D721Med (cell line): ENCODE measurements around the gene ENTPD1.

ENCODE experiments used
- DNase-seq: peaks from one replicate; pipeline ENCODE4 v3.0.0; 2011; ENCODE audit warnings: low spot score; ENCODE audit not compliant: insufficient read length
- FAIRE-seq: peaks from 2 replicates; lab custom pipeline; 2011; peaks lifted over from hg19 to GRCh38; lab: Jason Lieb, UNC
- CTCF ChIP-seq: IDR thresholded peaks from 2 replicates; pipeline ENCODE4 v1.5.1; 2012; ENCODE audit warnings: mild to moderate bottlenecking, control low read depth; ENCODE audit not compliant: insufficient read depth; ENCODE audit errors: missing control alignments

ENTPD1 gene

DNA sequence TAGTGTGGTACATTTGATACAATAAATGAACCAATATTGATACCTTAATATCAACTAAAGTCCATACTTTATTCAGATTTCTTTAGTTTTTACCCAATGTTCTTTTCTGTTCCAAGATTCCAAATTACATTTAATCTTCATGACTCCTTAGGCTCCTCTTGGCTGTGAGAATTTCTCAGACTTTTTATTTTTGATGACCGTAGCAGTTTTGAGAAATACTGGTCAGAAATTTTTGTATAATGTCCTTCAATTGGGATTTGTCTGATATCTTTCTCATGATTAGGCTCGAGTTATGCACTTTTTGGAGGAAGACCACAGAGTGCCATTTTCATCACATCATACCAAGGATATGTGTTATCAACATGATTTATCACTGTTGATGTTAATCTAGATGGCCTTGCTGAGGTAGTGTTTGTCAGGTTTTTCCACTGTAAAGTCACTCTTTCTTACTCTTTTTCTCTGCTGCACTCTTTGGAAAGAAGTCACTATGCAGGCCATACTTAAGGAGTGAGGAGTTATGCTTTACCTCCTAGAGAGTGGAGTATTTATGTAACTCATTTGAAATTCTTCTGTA lies 12.9 kb upstream of the ENTPD1 start:
- TF ChIP-seq CTCF: no peak
- DNase-seq (no peak), FAIRE-seq (no peak)

- no peak for FAIRE-seq
- DNase-seq: no peak
- no peak for TF ChIP-seq CTCF
Measured at GRCh38 chr10:95745501-95745900, 10.5 kb upstream of the ENTPD1 start.

- FAIRE-seq (no peak), DNase-seq (no peak)
- TF ChIP-seq CTCF: no peak
Measured at GRCh38 chr10:95748349-95748748, 7.6 kb upstream of the ENTPD1 start.

- DNase-seq (no peak), FAIRE-seq (no peak)
- TF ChIP-seq CTCF: no peak
Measured at GRCh38 chr10:95755511-95756004, 405 bp upstream of the ENTPD1 start.

GRCh38 chr10:95756809-95757684 lies 1.1 kb downstream of the ENTPD1 start:
- DNase-seq (no peak), FAIRE-seq (no peak)
- no peak for TF ChIP-seq CTCF

DNA sequence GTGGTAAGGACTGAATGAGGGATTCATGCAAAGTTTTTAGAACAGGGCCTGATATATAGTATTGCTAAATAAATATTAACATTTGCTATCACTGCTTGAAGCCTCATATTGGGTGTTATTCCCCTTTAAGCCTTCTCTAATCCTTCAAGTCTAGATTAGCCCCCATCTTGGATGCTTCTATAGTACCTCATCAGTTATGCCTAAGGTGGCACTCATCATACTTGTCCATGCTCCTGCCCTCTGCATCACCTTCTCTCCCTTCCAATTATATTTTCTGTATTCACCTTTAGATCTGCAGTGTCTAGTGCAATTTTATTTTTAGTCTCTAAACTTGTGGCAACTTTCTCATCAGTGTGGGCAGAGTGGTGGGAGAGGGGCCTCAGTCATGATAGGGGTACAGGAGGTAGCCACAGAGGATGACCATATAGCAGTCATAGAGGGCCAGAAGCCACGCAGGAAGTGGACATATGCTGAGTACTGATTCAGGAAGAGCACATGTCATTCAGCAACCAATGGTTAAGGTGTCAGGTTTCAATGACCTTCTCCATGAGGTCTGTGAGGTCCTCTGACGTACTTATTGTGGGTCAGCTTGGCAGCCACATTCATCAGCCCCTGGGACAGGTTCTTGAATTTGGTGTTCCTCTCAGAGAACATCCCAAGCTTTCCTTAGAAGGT lies 2.5 kb downstream of the ENTPD1 start:
- no peak for TF ChIP-seq CTCF
- no peak for FAIRE-seq
- DNase-seq: no peak
